ENCODE measurements around the gene SLC44A1. TPM values are rescaled to one million over a fixed set of nuclear protein-coding genes. Genes with fewer than 3 reads are reported as not detected.

The SLC44A1 gene
- total and polyA plus RNA-seq, 10 of the 15 experiments (the other 5 are each of a cell fraction or from before 2014, with no cell fraction given), result 2.4 to 21.2 (median 12.4) TPM

GRCh38 chr9:105313238-105313637, 68.8 kb downstream of the SLC44A1 start (continued):
- TF ChIP-seq ZNF687 (IDR thresholded peaks at IDR 0.05) (no peak), BHLHE40 (IDR thresholded peaks at IDR 0.05; ENCODE audit: borderline replicate concordance in 1 of 2, low read depth in 2 of 2, low read length in 1 of 2) (no peak), CREB1 (IDR thresholded peaks at IDR 0.05; ENCODE audit: low read depth) (no peak), MTA2 (IDR thresholded peaks at IDR 0.05; ENCODE audit: low read depth) (peak; percentile 64; the same call in 1 of the 2 replicates), HSF1 (IDR thresholded peaks at IDR 0.05; ENCODE audit: low read depth, low read length) (no peak), MEF2B (IDR thresholded peaks at IDR 0.05; ENCODE audit: partially characterized antibody, poor library complexity, severe bottlenecking) (no peak), CHD4 (IDR thresholded peaks at IDR 0.05) (no peak)
- TF ChIP-seq, protein P1, sequence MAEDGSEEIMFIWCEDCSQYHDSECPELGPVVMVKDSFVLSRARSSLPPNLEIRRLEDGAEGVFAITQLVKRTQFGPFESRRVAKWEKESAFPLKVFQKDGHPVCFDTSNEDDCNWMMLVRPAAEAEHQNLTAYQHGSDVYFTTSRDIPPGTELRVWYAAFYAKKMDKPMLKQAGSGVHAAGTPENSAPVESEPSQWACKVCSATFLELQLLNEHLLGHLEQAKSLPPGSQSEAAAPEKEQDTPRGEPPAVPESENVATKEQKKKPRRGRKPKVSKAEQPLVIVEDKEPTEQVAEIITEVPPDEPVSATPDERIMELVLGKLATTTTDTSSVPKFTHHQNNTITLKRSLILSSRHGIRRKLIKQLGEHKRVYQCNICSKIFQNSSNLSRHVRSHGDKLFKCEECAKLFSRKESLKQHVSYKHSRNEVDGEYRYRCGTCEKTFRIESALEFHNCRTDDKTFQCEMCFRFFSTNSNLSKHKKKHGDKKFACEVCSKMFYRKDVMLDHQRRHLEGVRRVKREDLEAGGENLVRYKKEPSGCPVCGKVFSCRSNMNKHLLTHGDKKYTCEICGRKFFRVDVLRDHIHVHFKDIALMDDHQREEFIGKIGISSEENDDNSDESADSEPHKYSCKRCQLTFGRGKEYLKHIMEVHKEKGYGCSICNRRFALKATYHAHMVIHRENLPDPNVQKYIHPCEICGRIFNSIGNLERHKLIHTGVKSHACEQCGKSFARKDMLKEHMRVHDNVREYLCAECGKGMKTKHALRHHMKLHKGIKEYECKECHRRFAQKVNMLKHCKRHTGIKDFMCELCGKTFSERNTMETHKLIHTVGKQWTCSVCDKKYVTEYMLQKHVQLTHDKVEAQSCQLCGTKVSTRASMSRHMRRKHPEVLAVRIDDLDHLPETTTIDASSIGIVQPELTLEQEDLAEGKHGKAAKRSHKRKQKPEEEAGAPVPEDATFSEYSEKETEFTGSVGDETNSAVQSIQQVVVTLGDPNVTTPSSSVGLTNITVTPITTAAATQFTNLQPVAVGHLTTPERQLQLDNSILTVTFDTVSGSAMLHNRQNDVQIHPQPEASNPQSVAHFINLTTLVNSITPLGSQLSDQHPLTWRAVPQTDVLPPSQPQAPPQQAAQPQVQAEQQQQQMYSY (CRISPR knock-in tag; IDR thresholded peaks at IDR 0.05), result no peak
- TF ChIP-seq, protein P2, sequence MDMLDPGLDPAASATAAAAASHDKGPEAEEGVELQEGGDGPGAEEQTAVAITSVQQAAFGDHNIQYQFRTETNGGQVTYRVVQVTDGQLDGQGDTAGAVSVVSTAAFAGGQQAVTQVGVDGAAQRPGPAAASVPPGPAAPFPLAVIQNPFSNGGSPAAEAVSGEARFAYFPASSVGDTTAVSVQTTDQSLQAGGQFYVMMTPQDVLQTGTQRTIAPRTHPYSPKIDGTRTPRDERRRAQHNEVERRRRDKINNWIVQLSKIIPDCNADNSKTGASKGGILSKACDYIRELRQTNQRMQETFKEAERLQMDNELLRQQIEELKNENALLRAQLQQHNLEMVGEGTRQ (IDR thresholded peaks at IDR 0.05; ENCODE audit: borderline replicate concordance, low read depth, low read length), result no peak

Measured in GM12878 (cell line).